ENCODE measurements around the gene MED27. TPM values are rescaled to one million over a fixed set of nuclear protein-coding genes. Genes with fewer than 3 reads are reported as not detected.

Gene MED27
- polyA plus RNA-seq, 1 donor, result 12.6 TPM

DNA sequence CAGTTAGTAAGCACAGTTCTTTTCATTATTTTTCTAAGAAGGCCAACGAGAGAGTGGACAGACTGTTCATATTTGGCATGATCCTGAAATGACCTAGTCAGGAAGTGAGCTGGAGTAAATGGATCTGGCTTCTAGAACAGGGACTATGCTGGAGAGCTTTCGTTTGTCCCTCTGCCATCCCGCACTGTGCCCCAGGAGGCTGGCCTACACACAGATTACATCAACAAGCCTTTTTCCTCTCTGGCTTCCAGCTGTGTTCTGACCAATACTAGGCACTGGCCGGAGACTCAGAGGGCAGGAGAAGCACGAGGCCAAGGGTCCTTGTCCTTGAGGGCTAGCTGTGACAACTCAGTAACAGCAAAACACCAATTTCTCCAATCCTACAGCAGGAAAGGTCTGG, 127.8 kb downstream of the MED27 start:
- Histone ChIP-seq H3K9me3 (ENCODE audit: control insufficient read depth, low read depth, low read length) (no peaks in the 10 kb centered on the region), H3K27ac (ENCODE audit: low read length) (no peak overlapping the region), H3K36me3 (ENCODE audit: control insufficient read depth, insufficient read depth, low read length) (no peaks in the 10 kb centered on the region), H3K4me3 (ENCODE audit: low read length) (no peak overlapping the region), H3K4me1 (ENCODE audit: control insufficient read depth, insufficient read depth, low read length) (no peaks in the 10 kb centered on the region), H3K27me3 (ENCODE audit: control insufficient read depth, insufficient read depth, low read length) (no peaks in the 10 kb centered on the region)
- no peak for DNase-seq
- 83% methylated on average over 1 of the region's 5 CpGs for WGBS (ENCODE audit: insufficient coverage, low lambda C conversion rate)

DNA sequence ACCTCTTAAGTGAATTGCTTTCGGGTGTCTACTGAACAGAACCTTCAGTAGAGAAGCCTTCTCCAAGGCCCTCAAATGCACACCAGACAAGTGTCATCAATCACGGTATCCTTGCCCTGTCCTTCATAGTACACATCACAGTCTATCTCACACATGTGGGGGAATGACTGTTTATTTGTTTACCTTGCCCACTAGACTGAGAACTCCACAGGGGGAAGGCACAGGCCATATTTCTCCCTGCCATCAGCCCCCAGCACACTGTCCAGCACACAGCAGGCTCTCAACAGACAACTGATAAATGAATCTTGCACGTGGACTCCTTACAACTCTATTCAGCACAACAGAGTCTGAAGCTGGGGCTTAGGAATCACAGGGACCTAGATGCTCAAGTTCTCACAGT, 128.5 kb downstream of the MED27 start:
- Histone ChIP-seq H3K27me3 (ENCODE audit: control insufficient read depth, insufficient read depth, low read length) (no peaks in the 10 kb centered on the region), H3K27ac (ENCODE audit: low read length) (no peak overlapping the region), H3K4me1 (ENCODE audit: control insufficient read depth, insufficient read depth, low read length) (no peaks in the 10 kb centered on the region), H3K9me3 (ENCODE audit: control insufficient read depth, low read depth, low read length) (no peaks in the 10 kb centered on the region), H3K4me3 (ENCODE audit: low read length) (no peak overlapping the region), H3K36me3 (ENCODE audit: control insufficient read depth, insufficient read depth, low read length) (no peaks in the 10 kb centered on the region)
- DNase-seq, result no peak
- WGBS (ENCODE audit: insufficient coverage, low lambda C conversion rate), result no CpG with 5 or more reads among the region's 3 CpGs

DNA sequence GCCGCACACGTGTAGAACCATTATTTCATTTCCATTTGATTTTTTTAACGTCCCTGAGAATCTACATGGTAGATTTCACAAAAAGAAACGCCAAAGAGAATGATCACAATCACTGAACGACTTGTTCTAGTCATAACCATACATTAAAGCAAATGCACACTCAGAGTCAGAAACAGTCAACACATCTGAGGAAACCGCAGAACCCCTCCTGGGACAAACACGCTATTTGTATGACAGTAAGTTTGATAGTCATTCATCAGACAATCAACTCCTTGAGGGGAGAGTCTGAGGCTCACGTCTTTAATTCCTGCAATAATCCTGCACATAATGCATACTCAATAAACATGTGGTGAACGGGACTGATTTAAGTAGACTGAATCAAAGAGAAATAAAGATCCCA, 129.2 kb downstream of the MED27 start:
- no peak for DNase-seq

DNA sequence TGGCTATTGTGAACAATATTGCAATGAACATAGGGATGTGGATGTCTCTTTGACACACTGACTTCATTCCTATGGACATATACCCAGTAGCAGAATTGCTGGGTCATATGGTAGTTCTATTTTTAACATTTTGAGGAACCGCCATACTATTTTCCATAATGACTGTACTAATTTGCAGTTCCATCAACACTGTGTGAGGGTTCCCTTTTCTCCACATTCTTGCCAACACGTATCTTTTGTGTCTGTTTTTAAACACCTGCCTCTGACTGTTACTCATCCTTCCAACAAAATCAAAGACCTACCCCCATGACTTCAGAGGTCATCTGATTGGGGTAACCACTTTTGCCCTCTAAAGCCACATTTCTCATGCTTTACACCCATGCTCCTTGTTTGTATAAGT, 133.5 kb downstream of the MED27 start:
- Histone ChIP-seq H3K27me3 (ENCODE audit: control insufficient read depth, insufficient read depth, low read length) (no peaks in the 10 kb centered on the region), H3K36me3 (ENCODE audit: control insufficient read depth, insufficient read depth, low read length) (no peaks in the 10 kb centered on the region), H3K9me3 (ENCODE audit: control insufficient read depth, low read depth, low read length) (no peaks in the 10 kb centered on the region), H3K4me3 (ENCODE audit: low read length) (no peak overlapping the region), H3K4me1 (ENCODE audit: control insufficient read depth, insufficient read depth, low read length) (no peaks in the 10 kb centered on the region), H3K27ac (ENCODE audit: low read length) (no peak overlapping the region)
- no peak for DNase-seq
- WGBS (ENCODE audit: insufficient coverage, low lambda C conversion rate), result 86% methylated on average over 1 of the region's 2 CpGs

More for the DNA sequence above, 129.2 kb downstream of the MED27 start:
- H3K4me3 ChIP-seq (ENCODE audit: low read length), result no peak overlapping the region
- H3K27me3 ChIP-seq (ENCODE audit: control insufficient read depth, insufficient read depth, low read length), result no peaks in the 10 kb centered on the region
- no peak overlapping the region for H3K27ac ChIP-seq (ENCODE audit: low read length)
- no peaks in the 10 kb centered on the region for H3K36me3 ChIP-seq (ENCODE audit: control insufficient read depth, insufficient read depth, low read length)
- H3K4me1 ChIP-seq (ENCODE audit: control insufficient read depth, insufficient read depth, low read length), result no peaks in the 10 kb centered on the region
- no CpG with 5 or more reads among the region's 9 CpGs for WGBS (ENCODE audit: insufficient coverage, low lambda C conversion rate)
- H3K9me3 ChIP-seq (ENCODE audit: control insufficient read depth, low read depth, low read length), result no peaks in the 10 kb centered on the region

DNA sequence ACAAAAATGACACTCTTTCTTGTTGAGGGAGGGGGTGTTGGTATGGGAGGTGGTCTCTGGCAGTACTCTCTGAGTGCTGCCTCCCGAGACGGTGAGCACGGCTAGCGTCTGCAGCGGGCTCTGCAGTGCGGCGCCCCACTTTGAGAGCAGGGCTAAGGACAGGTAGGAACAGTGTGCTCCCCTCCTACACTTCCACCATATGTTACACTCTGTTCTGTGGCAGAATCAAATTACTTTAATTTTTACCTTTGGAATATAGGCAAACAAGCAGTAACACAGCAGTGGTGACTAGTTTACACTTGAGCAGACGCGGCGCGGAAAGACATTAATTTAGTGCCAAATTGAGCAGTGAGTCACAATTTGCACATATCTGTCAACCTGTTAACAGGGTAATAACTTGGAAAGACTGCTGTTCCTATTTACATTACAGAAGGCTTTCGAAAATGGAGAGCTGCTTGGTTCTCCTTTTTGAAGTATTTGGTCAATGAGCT, 136.3 kb downstream of the MED27 start:
- Histone ChIP-seq H3K27ac (ENCODE audit: low read length) (no peak overlapping the region), H3K36me3 (ENCODE audit: control insufficient read depth, insufficient read depth, low read length) (no peaks in the 10 kb centered on the region), H3K9me3 (ENCODE audit: control insufficient read depth, low read depth, low read length) (no peaks in the 10 kb centered on the region), H3K4me3 (ENCODE audit: low read length) (no peak overlapping the region), H3K4me1 (ENCODE audit: control insufficient read depth, insufficient read depth, low read length) (no peaks in the 10 kb centered on the region), H3K27me3 (ENCODE audit: control insufficient read depth, insufficient read depth, low read length) (no peaks in the 10 kb centered on the region)
- WGBS (ENCODE audit: insufficient coverage, low lambda C conversion rate), result no CpG with 5 or more reads among the region's 12 CpGs
- DNase-seq, result no peak

DNA sequence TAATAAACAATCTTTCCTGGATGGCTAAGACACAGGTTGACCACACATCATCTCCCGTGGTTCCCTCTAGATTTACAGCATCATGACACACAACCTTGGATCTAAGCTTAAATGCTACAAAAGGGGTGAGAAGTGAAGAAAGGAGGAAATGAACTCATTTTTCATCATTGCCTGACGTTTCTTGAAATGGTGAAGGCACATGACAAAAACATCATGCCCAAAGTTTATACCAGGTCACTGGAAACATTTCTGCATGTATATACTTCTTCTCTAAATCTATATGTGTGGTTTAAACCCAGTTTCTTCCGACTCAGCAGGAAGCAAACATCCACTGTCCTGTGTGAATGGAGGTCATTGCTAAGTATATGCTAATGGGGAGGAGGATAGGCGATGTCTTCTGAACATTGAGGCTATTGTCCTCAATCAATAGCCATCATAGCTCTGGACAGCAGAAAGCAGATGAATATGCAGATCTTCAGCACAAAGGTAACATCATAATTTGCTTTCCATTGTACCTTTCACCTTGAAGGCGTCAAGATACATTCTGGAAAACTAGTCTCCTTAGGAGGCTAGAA, 137.4 kb downstream of the MED27 start:
- Histone ChIP-seq H3K4me1 (ENCODE audit: control insufficient read depth, insufficient read depth, low read length) (no peaks in the 10 kb centered on the region), H3K27me3 (ENCODE audit: control insufficient read depth, insufficient read depth, low read length) (no peaks in the 10 kb centered on the region), H3K27ac (ENCODE audit: low read length) (no peak overlapping the region), H3K36me3 (ENCODE audit: control insufficient read depth, insufficient read depth, low read length) (no peaks in the 10 kb centered on the region), H3K9me3 (ENCODE audit: control insufficient read depth, low read depth, low read length) (no peaks in the 10 kb centered on the region), H3K4me3 (ENCODE audit: low read length) (no peak overlapping the region)
- WGBS (ENCODE audit: insufficient coverage, low lambda C conversion rate), result 81% methylated on average over 2 of the region's 5 CpGs
- no peak for DNase-seq

DNA sequence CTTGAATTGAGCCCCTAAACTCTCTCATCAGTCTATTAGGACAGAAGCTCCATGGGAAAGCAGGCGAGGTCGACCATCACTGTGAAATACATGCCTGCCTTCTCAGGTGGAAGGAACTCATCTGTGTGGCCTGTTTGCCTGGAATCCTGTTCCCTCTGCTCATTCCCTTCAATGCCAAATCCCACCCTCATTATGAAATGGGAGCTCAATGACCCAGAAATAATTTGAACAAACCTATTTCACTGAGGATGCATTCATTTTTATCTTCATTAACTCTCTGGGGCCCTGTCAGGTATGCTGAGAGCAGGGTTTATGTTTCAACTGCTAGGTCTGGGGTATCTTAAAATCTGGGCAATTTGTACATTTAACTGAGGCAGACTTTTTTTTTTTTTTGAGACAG, 142.2 kb downstream of the MED27 start:
- Histone ChIP-seq H3K9me3 (ENCODE audit: control insufficient read depth, low read depth, low read length) (no peaks in the 10 kb centered on the region), H3K27me3 (ENCODE audit: control insufficient read depth, insufficient read depth, low read length) (no peaks in the 10 kb centered on the region), H3K36me3 (ENCODE audit: control insufficient read depth, insufficient read depth, low read length) (peaks cover 7% of the 10 kb centered on the region), H3K4me3 (ENCODE audit: low read length) (no peak overlapping the region), H3K27ac (ENCODE audit: low read length) (no peak overlapping the region), H3K4me1 (ENCODE audit: control insufficient read depth, insufficient read depth, low read length) (no peaks in the 10 kb centered on the region)
- no peak for DNase-seq
- WGBS (ENCODE audit: insufficient coverage, low lambda C conversion rate), result no CpG with 5 or more reads among the region's 2 CpGs

DNA sequence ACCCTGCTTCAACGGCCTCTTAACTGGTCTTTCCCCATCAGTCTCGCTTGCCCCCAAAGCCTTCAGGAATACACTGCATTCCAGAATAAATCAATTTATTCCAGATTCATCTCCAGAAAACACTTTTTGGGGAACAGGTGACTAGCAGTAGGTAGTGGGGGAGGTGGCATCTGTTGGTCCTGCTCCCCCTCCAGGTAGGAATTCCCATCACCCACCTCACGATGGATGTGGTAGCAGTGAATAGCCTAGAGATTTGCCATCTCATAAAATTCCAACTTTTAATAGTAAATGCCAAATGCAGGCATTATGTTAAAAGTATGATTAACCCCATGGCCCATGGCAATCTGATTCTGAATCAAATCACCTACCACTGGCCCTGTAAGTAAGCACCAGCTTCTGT, 142.7 kb downstream of the MED27 start:
- DNase-seq, result no peak
- no CpG with 5 or more reads among the region's 3 CpGs for WGBS (ENCODE audit: insufficient coverage, low lambda C conversion rate)
- no peaks in the 10 kb centered on the region for H3K4me1 ChIP-seq (ENCODE audit: control insufficient read depth, insufficient read depth, low read length)
- H3K36me3 ChIP-seq (ENCODE audit: control insufficient read depth, insufficient read depth, low read length), result peaks cover 7% of the 10 kb centered on the region
- no peaks in the 10 kb centered on the region for H3K27me3 ChIP-seq (ENCODE audit: control insufficient read depth, insufficient read depth, low read length)
- H3K4me3 ChIP-seq (ENCODE audit: low read length), result no peak overlapping the region
- no peaks in the 10 kb centered on the region for H3K9me3 ChIP-seq (ENCODE audit: control insufficient read depth, low read depth, low read length)
- no peak overlapping the region for H3K27ac ChIP-seq (ENCODE audit: low read length)

DNA sequence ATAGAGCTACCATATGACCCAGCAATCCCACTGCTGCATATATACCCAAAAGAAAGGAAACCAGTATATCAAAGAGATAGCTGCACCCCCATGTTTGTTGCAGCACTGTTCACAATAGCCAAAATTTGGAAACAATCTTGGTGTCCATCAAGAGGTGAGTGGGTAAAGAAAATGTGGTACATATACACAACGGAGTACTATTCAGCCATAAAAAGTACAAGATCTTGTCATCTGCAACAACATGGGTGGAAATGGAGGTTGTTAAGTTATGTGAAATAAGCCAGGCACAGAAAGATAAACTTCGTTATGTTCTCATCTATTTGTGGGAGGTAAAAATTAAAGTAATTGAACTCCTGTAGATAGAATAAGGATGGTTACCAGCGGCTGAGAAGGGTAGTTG, 145.0 kb downstream of the MED27 start:
- DNase-seq, result no peak
- Histone ChIP-seq H3K4me1 (ENCODE audit: control insufficient read depth, insufficient read depth, low read length) (no peaks in the 10 kb centered on the region), H3K36me3 (ENCODE audit: control insufficient read depth, insufficient read depth, low read length) (peaks cover 7% of the 10 kb centered on the region), H3K27me3 (ENCODE audit: control insufficient read depth, insufficient read depth, low read length) (no peaks in the 10 kb centered on the region), H3K27ac (ENCODE audit: low read length) (no peak overlapping the region), H3K4me3 (ENCODE audit: low read length) (no peak overlapping the region), H3K9me3 (ENCODE audit: control insufficient read depth, low read depth, low read length) (no peaks in the 10 kb centered on the region)
- 100% methylated on average over 2 of the region's 3 CpGs for WGBS (ENCODE audit: insufficient coverage, low lambda C conversion rate)

DNA sequence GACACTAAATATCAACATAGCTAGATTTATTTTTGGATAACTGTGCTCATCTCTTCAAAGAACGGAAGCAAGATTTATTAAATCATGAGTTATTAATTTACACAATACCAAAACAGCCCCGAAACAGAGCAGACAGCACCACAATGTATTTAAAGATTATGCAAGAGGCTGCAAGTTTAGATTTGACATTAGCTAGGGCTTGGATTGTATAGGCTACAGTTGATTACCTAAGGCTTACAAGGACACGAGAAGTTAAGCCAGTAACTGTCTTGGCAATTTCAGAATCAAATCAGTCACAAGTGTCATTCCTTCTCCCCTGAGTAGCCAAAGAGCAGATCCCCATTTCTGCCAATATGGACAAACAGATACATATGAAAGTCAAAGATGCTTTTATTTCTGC, 152.6 kb downstream of the MED27 start:
- Histone ChIP-seq H3K27ac (ENCODE audit: low read length) (no peak overlapping the region), H3K36me3 (ENCODE audit: control insufficient read depth, insufficient read depth, low read length) (no peaks in the 10 kb centered on the region), H3K27me3 (ENCODE audit: control insufficient read depth, insufficient read depth, low read length) (no peaks in the 10 kb centered on the region), H3K4me3 (ENCODE audit: low read length) (no peak overlapping the region), H3K4me1 (ENCODE audit: control insufficient read depth, insufficient read depth, low read length) (no peaks in the 10 kb centered on the region), H3K9me3 (ENCODE audit: control insufficient read depth, low read depth, low read length) (no peaks in the 10 kb centered on the region)
- no peak for DNase-seq
- 67% methylated on average over 1 of the region's 3 CpGs for WGBS (ENCODE audit: insufficient coverage, low lambda C conversion rate)

DNA sequence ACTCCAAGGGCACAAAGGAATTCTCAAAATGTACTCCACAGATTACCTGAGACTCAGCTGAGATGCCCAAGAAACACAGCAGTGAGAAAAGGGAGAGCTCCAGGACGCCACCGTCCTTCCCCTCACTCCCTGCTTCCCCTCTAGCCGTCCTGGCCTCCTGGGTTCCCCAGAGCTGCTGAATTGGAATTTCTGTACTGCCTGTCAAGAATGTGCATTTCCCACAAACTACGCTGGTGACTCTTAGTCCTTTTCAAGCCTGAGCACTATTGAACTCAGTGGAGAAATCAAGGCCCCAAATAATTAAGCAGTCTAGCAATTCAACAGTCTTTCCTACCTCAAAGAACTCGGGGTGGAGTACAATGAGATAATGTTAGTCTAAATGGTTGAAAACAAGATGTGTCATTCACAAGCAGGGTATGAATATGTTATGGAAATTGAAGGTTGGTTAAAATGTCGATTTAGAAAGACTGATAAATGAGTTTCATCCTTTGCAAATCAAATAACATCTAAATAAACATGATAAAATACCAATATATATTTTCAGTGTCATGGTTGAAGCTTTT, 153.2 kb downstream of the MED27 start:
- DNase-seq, result no peak
- no peak overlapping the region for H3K27ac ChIP-seq (ENCODE audit: low read length)
- H3K4me1 ChIP-seq (ENCODE audit: control insufficient read depth, insufficient read depth, low read length), result no peaks in the 10 kb centered on the region
- WGBS (ENCODE audit: insufficient coverage, low lambda C conversion rate), result 71% methylated on average over 2 of the region's 6 CpGs
- no peaks in the 10 kb centered on the region for H3K9me3 ChIP-seq (ENCODE audit: control insufficient read depth, low read depth, low read length)
- no peaks in the 10 kb centered on the region for H3K27me3 ChIP-seq (ENCODE audit: control insufficient read depth, insufficient read depth, low read length)
- H3K4me3 ChIP-seq (ENCODE audit: low read length), result no peak overlapping the region
- no peaks in the 10 kb centered on the region for H3K36me3 ChIP-seq (ENCODE audit: control insufficient read depth, insufficient read depth, low read length)

Data from large intestine (tissue), 3 donors.